Amygdala (tissue), 56 donors: Measurements from ENCODE around the gene ABLIM2.

Experiments
- DNase-seq, 56 donors: peaks; one replicate each; lab custom pipeline; 2025; lab: John Stamatoyannopoulos, UW

ABLIM2 gene

GRCh38 chr4:8158710-8159536 is at the start of gene ABLIM2:
TSS of gene ABLIM2 (minus strand) at chr4:8158813. CDS start at chr4:8158689, 124 bp downstream.
- peak; percentile 78 to 99 (median 97) for DNase-seq

GRCh38 chr4:8207314-8207713 is 48.7 kb upstream of the ABLIM2 start:
- DNase-seq: no peak

- DNase-seq: no peak
Observed at GRCh38 chr4:8205749-8206611, 47.4 kb upstream of the ABLIM2 start.

GRCh38 chr4:8205241-8205707 is 46.7 kb upstream of the ABLIM2 start:
- no peak for DNase-seq

DNA sequence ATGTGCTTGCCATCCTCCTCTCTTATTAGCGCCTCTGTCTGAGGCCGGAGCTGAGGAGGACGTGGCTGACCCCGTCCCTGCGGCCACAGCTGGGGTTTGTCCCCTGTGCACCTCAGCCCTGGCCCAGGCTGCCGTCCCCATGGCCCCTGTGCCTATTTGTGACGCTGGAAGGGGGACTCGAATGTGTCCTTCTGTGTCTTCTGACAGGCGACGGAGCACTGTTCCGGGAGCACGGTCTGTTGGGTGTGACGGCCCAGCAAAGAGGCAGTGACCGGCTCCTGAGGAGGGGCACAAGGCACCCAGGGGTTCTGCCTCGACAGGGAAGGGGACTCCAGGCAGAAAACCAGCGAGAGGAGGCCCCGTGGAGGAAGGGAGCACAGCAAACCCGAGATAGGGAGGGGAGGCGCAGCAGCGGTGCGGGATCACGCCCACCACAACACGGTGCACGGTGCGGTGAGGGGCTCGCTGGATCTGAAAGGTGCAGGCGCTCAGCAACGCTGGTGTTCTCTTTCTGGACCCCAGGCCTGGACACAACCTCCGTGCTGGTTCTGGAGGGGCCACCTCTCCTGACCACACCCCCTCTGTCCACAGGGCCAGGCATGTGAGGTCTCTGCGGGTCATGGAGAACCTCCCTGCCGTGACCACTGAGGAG is 46.1 kb upstream of the ABLIM2 start:
- no peak for DNase-seq

DNA sequence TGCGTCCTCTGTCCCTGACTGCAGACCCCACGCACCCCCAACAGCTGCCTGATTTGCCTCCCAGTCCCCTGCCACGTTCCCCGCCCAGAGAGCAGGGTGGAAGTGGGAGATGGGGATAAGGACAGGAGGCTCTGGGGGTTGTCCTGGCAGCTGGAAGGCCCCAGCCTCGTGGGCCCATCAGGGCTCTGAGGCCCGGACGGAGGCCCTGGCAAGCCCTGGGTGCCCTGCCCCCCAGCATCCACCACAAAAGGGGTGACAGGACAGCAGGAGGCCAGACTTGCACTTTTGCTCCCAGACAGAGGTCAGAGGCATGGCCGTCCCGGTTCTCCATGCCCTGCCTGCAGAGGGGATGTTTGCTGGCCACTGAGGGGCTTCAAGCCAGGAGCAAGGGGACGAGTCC is 45.2 kb upstream of the ABLIM2 start:
- DNase-seq: no peak

DNA sequence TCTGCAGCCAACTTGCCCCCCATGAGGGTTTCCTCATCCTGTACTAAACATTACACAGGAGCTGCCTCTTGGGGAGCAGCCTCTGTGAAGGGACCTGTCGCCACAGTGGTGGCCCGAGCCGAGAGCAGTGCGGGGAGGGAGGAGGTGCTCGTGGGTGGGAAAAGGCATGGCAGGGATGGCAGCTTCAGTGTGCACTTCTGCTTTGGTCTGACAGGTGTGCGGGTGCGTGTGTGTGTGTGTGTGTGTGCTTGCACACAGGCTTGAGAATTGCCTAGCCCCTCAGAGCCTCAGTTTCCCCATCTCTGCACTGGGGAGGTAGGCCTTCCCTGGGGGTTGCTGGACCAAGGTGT is 44.4 kb upstream of the ABLIM2 start:
- no peak for DNase-seq

GRCh38 chr4:8202108-8203051 is 43.8 kb upstream of the ABLIM2 start:
- peak in 1 of 56 donors; percentile 9 for DNase-seq

- no peak for DNase-seq
Observed at GRCh38 chr4:8201321-8201781, 42.7 kb upstream of the ABLIM2 start.

- DNase-seq: no peak
Observed at GRCh38 chr4:8200302-8200975, 41.8 kb upstream of the ABLIM2 start.

DNA sequence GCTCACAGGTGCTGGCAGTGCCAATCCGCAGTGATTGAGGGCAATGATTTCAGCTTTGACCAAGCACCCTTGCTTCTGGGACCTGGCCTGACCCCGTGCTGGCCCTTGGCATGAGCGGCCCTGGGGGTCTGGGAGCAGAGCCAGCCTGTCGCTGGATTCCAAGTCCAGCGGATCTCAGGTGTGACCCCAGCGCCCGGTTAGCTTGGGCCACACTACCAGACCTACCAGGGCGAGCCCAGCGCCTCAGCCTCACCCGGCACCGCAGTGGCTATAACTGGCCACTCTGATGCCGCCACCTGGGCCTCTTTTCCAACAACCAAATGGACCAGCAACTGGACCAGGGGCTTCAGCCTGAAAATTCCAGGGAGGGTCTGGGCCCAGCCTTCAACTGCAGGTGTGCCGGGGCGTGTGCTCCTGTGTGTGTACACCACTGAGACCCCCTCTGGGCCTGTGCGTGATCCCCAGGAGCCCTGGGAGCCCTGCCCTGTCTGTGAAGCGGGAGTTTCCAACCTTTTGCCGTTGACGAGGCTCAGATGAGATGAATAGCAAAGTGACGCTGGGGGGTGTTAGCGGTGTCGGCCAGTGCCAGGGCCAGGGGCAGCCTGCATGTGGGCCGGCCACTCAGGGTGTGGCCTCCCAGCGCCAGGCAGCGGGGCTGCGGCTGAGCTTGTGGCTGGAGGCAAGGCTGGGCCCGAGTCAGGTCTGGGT is 41.1 kb upstream of the ABLIM2 start:
- DNase-seq: no peak

DNA sequence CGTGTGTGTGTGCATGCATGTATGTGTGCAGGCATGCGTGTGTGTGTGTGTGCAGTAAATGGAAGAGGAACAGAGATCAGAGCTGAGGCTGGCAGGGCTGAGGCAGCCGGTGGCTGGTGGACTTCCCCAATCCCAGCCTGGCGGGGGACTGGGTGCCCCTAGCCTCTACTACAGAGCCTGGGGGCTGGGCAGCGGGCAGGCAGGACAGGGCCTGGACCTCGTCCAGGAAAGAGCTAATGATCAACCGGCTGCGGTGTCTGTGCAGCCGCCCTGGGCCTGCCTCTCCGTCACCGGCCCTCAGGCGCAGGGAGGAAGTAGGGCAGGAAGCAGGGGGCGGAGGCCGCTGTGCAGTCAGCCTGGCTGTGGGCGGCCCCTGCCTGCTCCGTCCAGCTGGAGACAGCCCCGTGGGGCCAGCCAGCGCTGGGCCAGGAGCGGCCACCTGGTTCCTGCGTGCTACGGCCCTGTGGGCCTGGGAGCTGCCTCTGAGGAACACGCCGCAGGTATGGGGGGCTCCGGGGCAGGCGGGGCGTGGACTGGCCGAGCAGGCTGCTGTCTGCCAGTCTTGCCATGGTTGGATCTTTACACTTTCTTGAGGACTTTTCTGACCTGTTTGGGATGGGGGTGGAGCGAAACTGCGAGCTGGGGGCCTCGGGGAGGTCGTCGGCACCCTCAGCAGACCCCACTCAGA is 40.4 kb upstream of the ABLIM2 start, which contains the start of gene SH3TC1:
TSS of gene SH3TC1 (plus strand) at position 385 of the 688 bp plus-strand sequence. CDS start 5,905 bp downstream, outside the sequence.
- DNase-seq: peak in 50 of 56 donors; percentile 15 to 83 (median 55)

- DNase-seq: no peak
Observed at GRCh38 chr4:8198206-8198905, 39.7 kb upstream of the ABLIM2 start.

DNA sequence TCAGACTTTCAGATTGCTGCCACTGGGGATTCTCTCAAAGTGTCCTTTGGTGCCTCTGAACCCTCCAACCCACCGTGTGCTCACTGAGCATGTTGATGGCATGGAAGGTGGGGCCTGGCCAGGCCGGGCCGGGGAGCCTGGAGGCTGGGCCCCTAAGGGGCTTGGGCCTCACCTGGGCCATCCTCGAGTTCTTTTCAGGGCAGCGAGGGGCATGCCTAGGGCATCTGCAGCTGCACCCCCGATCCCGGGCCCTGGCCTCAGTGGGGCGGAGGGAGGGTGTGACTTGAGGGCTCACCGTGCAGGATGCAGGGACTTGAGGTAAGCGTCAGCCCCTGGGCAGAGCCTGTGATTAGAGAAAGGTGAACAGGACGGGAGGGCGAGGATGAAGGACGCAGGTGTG is 38.9 kb upstream of the ABLIM2 start:
- DNase-seq: no peak

- DNase-seq: no peak
Observed at GRCh38 chr4:8195841-8196458, 37.3 kb upstream of the ABLIM2 start.

GRCh38 chr4:8195431-8195830 is 36.8 kb upstream of the ABLIM2 start:
- no peak for DNase-seq
